GM18499 (cell line): ENCODE results near the gene PI4KA.
"Not testable (repeated sequence)": the region's sequence is repeated elsewhere in the genome, so short reads cannot be mapped to it uniquely, and the experiment has no call there.

Source experiments
- ATAC-seq: cut with Tn5 transposase; IDR thresholded peaks from one replicate; pipeline ENCODE4 v1.9.1; 2021; ENCODE audit warnings: moderate number of reproducible peaks; ENCODE audit not compliant: insufficient read depth, unreplicated experiment

The PI4KA gene

GRCh38 chr22:20858615-20859416 is at the start of gene PI4KA, which contains the start of gene SNAP29:
Gene PI4KA, minus strand, starts transcription at chr22:20858811. Its CDS starts 86 bp downstream, at chr22:20858725.
Gene SNAP29, plus strand, starts transcription at chr22:20859007. Its CDS starts 104 bp downstream, at chr22:20859111.
- peak; percentile 88 for ATAC-seq

GRCh38 chr22:20906387-20906767 is 47.8 kb upstream of the PI4KA start:
- ATAC-seq: no peak

- no peak for ATAC-seq
Observed at GRCh38 chr22:20905415-20906386, 47.1 kb upstream of the PI4KA start.

GRCh38 chr22:20904980-20905355 is 46.4 kb upstream of the PI4KA start:
- no peak for ATAC-seq

GRCh38 chr22:20904008-20904979 is 45.7 kb upstream of the PI4KA start:
- ATAC-seq: no peak

- ATAC-seq: no peak
Observed at GRCh38 chr22:20903093-20903492, 44.5 kb upstream of the PI4KA start.

GRCh38 chr22:20901093-20902033 is 42.8 kb upstream of the PI4KA start:
- ATAC-seq: not testable (repeated sequence)

GRCh38 chr22:20899827-20900423 is 41.3 kb upstream of the PI4KA start:
- ATAC-seq: no peak

GRCh38 chr22:20897737-20898136 is 39.1 kb upstream of the PI4KA start:
- not testable (repeated sequence) for ATAC-seq

GRCh38 chr22:20890975-20891374 is 32.4 kb upstream of the PI4KA start:
- ATAC-seq: no peak

- no peak for ATAC-seq
Observed at GRCh38 chr22:20889904-20890540, 31.4 kb upstream of the PI4KA start.

- ATAC-seq: no peak
Observed at GRCh38 chr22:20889025-20889704, 30.6 kb upstream of the PI4KA start.

GRCh38 chr22:20887375-20887774 is 28.8 kb upstream of the PI4KA start:
- no peak for ATAC-seq

- no peak for ATAC-seq
Observed at GRCh38 chr22:20885557-20886323, 27.1 kb upstream of the PI4KA start.

- ATAC-seq: no peak
Observed at GRCh38 chr22:20885017-20885556, 26.5 kb upstream of the PI4KA start.

- no peak for ATAC-seq
Observed at GRCh38 chr22:20884454-20884853, 25.8 kb upstream of the PI4KA start.
